ENCODE data around the gene OMG.
"Not testable (repeated sequence)": the region's sequence is repeated elsewhere in the genome, so short reads cannot be mapped to it uniquely, and the experiment has no call there.

OMG gene

DNA sequence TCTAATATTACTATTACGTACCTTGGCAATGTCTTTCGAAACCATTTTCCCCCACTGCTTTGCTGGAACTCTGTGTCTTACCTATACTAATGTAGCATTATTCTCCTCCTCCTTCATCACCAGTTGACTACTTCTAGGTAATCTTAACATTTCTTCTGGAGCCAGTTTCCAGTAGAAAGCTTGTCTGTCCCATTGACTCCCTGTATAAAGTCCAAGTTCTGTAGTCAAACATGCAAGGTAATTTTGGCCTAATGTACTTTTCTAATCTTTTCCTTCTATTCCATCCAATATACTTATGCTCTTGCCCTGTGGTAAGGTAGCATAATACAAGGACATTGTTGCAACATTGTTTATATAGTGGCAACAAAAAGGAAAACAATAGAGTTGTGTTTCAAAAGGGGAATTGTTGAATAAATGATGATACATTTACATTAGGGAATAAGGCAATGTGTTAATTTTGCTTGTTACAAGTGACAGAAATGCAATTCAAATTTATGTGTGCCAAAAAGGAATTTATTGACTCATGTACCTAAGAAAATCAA, 27.9 kb downstream of the OMG start:
- H3F3A ChIP-seq (ENCODE audit: insufficient read depth, low read length), result no peaks in the 10 kb centered on the region
- H3K27ac ChIP-seq (ENCODE audit: low read depth, low read length, poor library complexity, severe bottlenecking), result no peak overlapping the region
- H2AFZ ChIP-seq (ENCODE audit: low read length), result no peak overlapping the region
- no peaks in the 10 kb centered on the region for H3K79me2 ChIP-seq (ENCODE audit: insufficient read depth, low read length)
- H3K4me1 ChIP-seq (ENCODE audit: insufficient read depth, low read length, severe bottlenecking), result no peaks in the 10 kb centered on the region
- H3K9me3 ChIP-seq (ENCODE audit: low read length), result no peaks in the 10 kb centered on the region
- no peak overlapping the region for H3K4me3 ChIP-seq (ENCODE audit: low read depth, low read length, poor library complexity, severe bottlenecking)
- H3K9me2 ChIP-seq (ENCODE audit: low read depth, low read length), result no peaks in the 10 kb centered on the region
- TF ChIP-seq CTCF (IDR thresholded peaks at IDR 0.05; ENCODE audit: low read length) (no peak), EZH2 (IDR thresholded peaks at IDR 0.05; ENCODE audit: borderline replicate concordance, low read length) (no peak)
- H3K27me3 ChIP-seq (ENCODE audit: insufficient read depth, low read length), result no peaks in the 10 kb centered on the region
- H3K9ac ChIP-seq (ENCODE audit: low read length), result no peak overlapping the region
- H4K20me1 ChIP-seq (ENCODE audit: insufficient read depth, low read length), result no peaks in the 10 kb centered on the region
- no peak overlapping the region for H3K4me2 ChIP-seq (ENCODE audit: low read length)
- 0 out of 2 replicates have a peak, but pooled peaks cover 3% of the 10 kb centered on the region for H3K36me3 ChIP-seq (ENCODE audit: insufficient read depth, low read length)

DNA sequence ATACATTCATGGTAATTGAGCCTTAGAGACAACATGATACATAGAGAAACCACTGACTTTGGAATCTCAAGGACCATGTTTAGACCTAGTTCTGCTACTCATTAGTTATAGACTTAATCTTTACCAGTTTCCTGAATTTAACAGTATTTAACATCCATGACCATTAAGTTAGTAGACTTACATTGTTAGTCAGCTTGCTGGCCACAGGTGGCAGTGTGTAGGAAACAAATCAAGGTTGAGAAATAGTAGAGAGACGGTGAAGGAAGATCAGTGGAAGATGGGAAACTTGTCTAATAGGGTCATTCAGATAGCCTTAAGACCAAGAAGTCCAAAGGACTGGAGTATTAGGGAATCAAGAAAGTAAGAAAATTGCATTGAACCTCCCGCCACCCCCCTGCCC, 31.0 kb downstream of the OMG start:
- H3K9me3 ChIP-seq (ENCODE audit: low read length), result no peaks in the 10 kb centered on the region
- H3K4me1 ChIP-seq (ENCODE audit: insufficient read depth, low read length, severe bottlenecking), result no peaks in the 10 kb centered on the region
- H3K4me3 ChIP-seq (ENCODE audit: low read depth, low read length, poor library complexity, severe bottlenecking), result no peak overlapping the region
- no peak overlapping the region for H3K27ac ChIP-seq (ENCODE audit: low read depth, low read length, poor library complexity, severe bottlenecking)
- H2AFZ ChIP-seq (ENCODE audit: low read length), result no peak overlapping the region
- H3K9me2 ChIP-seq (ENCODE audit: low read depth, low read length), result no peaks in the 10 kb centered on the region
- H3K79me2 ChIP-seq (ENCODE audit: insufficient read depth, low read length), result no peaks in the 10 kb centered on the region
- TF ChIP-seq EZH2 (IDR thresholded peaks at IDR 0.05; ENCODE audit: borderline replicate concordance, low read length), result no peak
- TF ChIP-seq CTCF (IDR thresholded peaks at IDR 0.05; ENCODE audit: low read length), result peak; percentile 61; the same call in 1 of the 2 replicates
- no peaks in the 10 kb centered on the region for H3F3A ChIP-seq (ENCODE audit: insufficient read depth, low read length)
- H4K20me1 ChIP-seq (ENCODE audit: insufficient read depth, low read length), result no peaks in the 10 kb centered on the region
- no peak overlapping the region for H3K9ac ChIP-seq (ENCODE audit: low read length)
- H3K4me2 ChIP-seq (ENCODE audit: low read length), result no peak overlapping the region
- H3K27me3 ChIP-seq (ENCODE audit: insufficient read depth, low read length), result no peaks in the 10 kb centered on the region
- H3K36me3 ChIP-seq (ENCODE audit: insufficient read depth, low read length), result peaks cover 6% of the 10 kb centered on the region; the same call in 1 of the 2 replicates

- H3K9ac ChIP-seq (ENCODE audit: low read length); H3K9me2 ChIP-seq (ENCODE audit: low read depth, low read length); H3K4me3 ChIP-seq (ENCODE audit: low read depth, low read length, poor library complexity, severe bottlenecking); H3K9me3 ChIP-seq (ENCODE audit: low read length); H3K4me1 ChIP-seq (ENCODE audit: insufficient read depth, low read length, severe bottlenecking); H3K27me3 ChIP-seq (ENCODE audit: insufficient read depth, low read length); H2AFZ ChIP-seq (ENCODE audit: low read length); H3K79me2 ChIP-seq (ENCODE audit: insufficient read depth, low read length); H4K20me1 ChIP-seq (ENCODE audit: insufficient read depth, low read length); H3K4me2 ChIP-seq (ENCODE audit: low read length); H3F3A ChIP-seq (ENCODE audit: insufficient read depth, low read length); H3K27ac ChIP-seq (ENCODE audit: low read depth, low read length, poor library complexity, severe bottlenecking): not testable (repeated sequence)
- H3K36me3 ChIP-seq (ENCODE audit: insufficient read depth, low read length), result peaks cover 12% of the 10 kb centered on the region; the same call in 1 of the 2 replicates
Observed at GRCh38 chr17:31262923-31263322, 34.1 kb downstream of the OMG start.

DNA sequence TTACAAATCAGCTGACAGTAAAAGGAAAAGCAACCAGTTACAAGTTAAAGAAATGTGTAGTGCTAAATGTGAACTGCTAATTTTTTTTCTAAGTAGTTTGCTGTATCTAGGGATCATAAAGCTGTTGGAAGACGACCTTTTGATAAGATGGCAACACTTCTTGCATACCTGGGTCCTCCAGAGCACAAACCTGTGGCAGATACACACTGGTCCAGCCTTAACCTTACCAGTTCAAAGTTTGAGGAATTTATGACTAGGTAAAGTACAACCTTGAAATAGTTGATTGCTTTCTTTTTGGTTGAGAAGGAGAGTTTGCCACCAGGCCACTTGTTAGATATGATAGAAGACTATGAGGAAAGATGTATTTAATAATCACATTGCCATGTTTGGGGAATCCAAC, 35.4 kb downstream of the OMG start:
- Histone ChIP-seq H3K9me3 (ENCODE audit: low read length) (no peaks in the 10 kb centered on the region), H3K4me2 (ENCODE audit: low read length) (no peak overlapping the region), H4K20me1 (ENCODE audit: insufficient read depth, low read length) (no peaks in the 10 kb centered on the region), H3K27ac (ENCODE audit: low read depth, low read length, poor library complexity, severe bottlenecking) (no peak overlapping the region), H3F3A (ENCODE audit: insufficient read depth, low read length) (no peaks in the 10 kb centered on the region), H3K27me3 (ENCODE audit: insufficient read depth, low read length) (no peaks in the 10 kb centered on the region), H3K36me3 (ENCODE audit: insufficient read depth, low read length) (peaks cover 12% of the 10 kb centered on the region; the same call in 1 of the 2 replicates), H3K9me2 (ENCODE audit: low read depth, low read length) (no peaks in the 10 kb centered on the region), H2AFZ (ENCODE audit: low read length) (no peak overlapping the region), H3K4me3 (ENCODE audit: low read depth, low read length, poor library complexity, severe bottlenecking) (no peak overlapping the region), H3K9ac (ENCODE audit: low read length) (no peak overlapping the region), H3K4me1 (ENCODE audit: insufficient read depth, low read length, severe bottlenecking) (no peaks in the 10 kb centered on the region), H3K79me2 (ENCODE audit: insufficient read depth, low read length) (no peaks in the 10 kb centered on the region)
- no peak for TF ChIP-seq EZH2 (IDR thresholded peaks at IDR 0.05; ENCODE audit: borderline replicate concordance, low read length)
- TF ChIP-seq CTCF (IDR thresholded peaks at IDR 0.05; ENCODE audit: low read length), result no peak

Data from OCI-LY1 (cell line).